ENCODE results near the gene BABAM2.

- TF ChIP-seq CTCF (IDR thresholded peaks at IDR 0.05; ENCODE audit: low read depth, low read length) = no peak
- no peak for TF ChIP-seq MYC (IDR thresholded peaks at IDR 0.05; ENCODE audit: low read depth, low read length)
- no peak for TF ChIP-seq POLR2A (IDR thresholded peaks at IDR 0.05; ENCODE audit: extremely low read depth, insufficient read length)
- no peak for TF ChIP-seq MAX (IDR thresholded peaks at IDR 0.05; ENCODE audit: low read depth, low read length)
Measured at GRCh38 chr2:28021898-28022297, 131.4 kb downstream of the BABAM2 start.
